ENCODE data around the gene KRT82. TPM values are rescaled to one million over a fixed set of nuclear protein-coding genes. Genes with fewer than 3 reads are reported as not detected.

Gene KRT82
- total and polyA plus RNA-seq, 5 donors from 2014 or later: not detected

- Mint-ChIP-seq H3K27ac (no peak overlapping the region), H3K4me3 (no peak overlapping the region), H3K36me3 (no peaks in the 10 kb centered on the region), H3K4me1 (no peaks in the 10 kb centered on the region), H3K27me3 (peaks cover 18% of the 10 kb centered on the region), H3K9me3 (no peaks in the 10 kb centered on the region)
- no peaks in the 10 kb centered on the region for H3K4me1 ChIP-seq (ENCODE audit: control insufficient read depth, insufficient read depth, low read length, poor library complexity, severe bottlenecking)
- no peak overlapping the region for H3K27ac ChIP-seq (ENCODE audit: insufficient read depth, low read length, poor library complexity, severe bottlenecking)
- no peaks in the 10 kb centered on the region for H3K27me3 ChIP-seq (ENCODE audit: control insufficient read depth, insufficient read depth, low read length)
- no peaks in the 10 kb centered on the region for H3K9me3 ChIP-seq (ENCODE audit: control insufficient read depth in 2 of 2, low read length in 2 of 2)
- H3K36me3 ChIP-seq (ENCODE audit: control insufficient read depth, insufficient read depth, low read length): no peaks in the 10 kb centered on the region
- H3K4me3 ChIP-seq (ENCODE audit: low read depth, low read length): no peak overlapping the region
- DNase-seq: no peak
- ATAC-seq (ENCODE audit: low read depth in 2 of 2): no peak
Measured at GRCh38 chr12:52423661-52424500, 17.7 kb upstream of the KRT82 start.

- peaks cover 14% of the 10 kb centered on the region for H3K27me3 Mint-ChIP-seq
- H3K4me1 ChIP-seq (ENCODE audit: control insufficient read depth, insufficient read depth, low read length, poor library complexity, severe bottlenecking): no peaks in the 10 kb centered on the region
- no peak for ATAC-seq (ENCODE audit: low read depth in 2 of 2)
- no peaks in the 10 kb centered on the region for H3K27me3 ChIP-seq (ENCODE audit: control insufficient read depth, insufficient read depth, low read length)
- H3K27ac ChIP-seq (ENCODE audit: insufficient read depth, low read length, poor library complexity, severe bottlenecking): no peak overlapping the region
- H3K9me3 Mint-ChIP-seq: no peaks in the 10 kb centered on the region
- no peak for DNase-seq
- H3K4me1 Mint-ChIP-seq: no peaks in the 10 kb centered on the region
- H3K4me3 ChIP-seq (ENCODE audit: low read depth, low read length): no peak overlapping the region
- H3K36me3 Mint-ChIP-seq: no peaks in the 10 kb centered on the region
- H3K9me3 ChIP-seq (ENCODE audit: control insufficient read depth in 2 of 2, low read length in 2 of 2): no peaks in the 10 kb centered on the region
- no peak overlapping the region for H3K4me3 Mint-ChIP-seq
- H3K36me3 ChIP-seq (ENCODE audit: control insufficient read depth, insufficient read depth, low read length): no peaks in the 10 kb centered on the region
- no peak overlapping the region for H3K27ac Mint-ChIP-seq
Measured at GRCh38 chr12:52423035-52423434, 16.9 kb upstream of the KRT82 start.

GRCh38 chr12:52419656-52420055 lies 13.5 kb upstream of the KRT82 start:
- no peak overlapping the region for H3K27ac ChIP-seq (ENCODE audit: insufficient read depth, low read length, poor library complexity, severe bottlenecking)
- H3K9me3 Mint-ChIP-seq: no peaks in the 10 kb centered on the region
- DNase-seq (no peak), ATAC-seq (ENCODE audit: low read depth in 2 of 2) (no peak)
- no peaks in the 10 kb centered on the region for H3K4me1 Mint-ChIP-seq
- no peaks in the 10 kb centered on the region for H3K9me3 ChIP-seq (ENCODE audit: control insufficient read depth in 2 of 2, low read length in 2 of 2)
- H3K4me1 ChIP-seq (ENCODE audit: control insufficient read depth, insufficient read depth, low read length, poor library complexity, severe bottlenecking): no peaks in the 10 kb centered on the region
- no peak overlapping the region for H3K4me3 ChIP-seq (ENCODE audit: low read depth, low read length)
- H3K27me3 Mint-ChIP-seq: peaks cover 14% of the 10 kb centered on the region
- peaks cover 3% of the 10 kb centered on the region for H3K27me3 ChIP-seq (ENCODE audit: control insufficient read depth, insufficient read depth, low read length)
- no peak overlapping the region for H3K4me3 Mint-ChIP-seq
- H3K27ac Mint-ChIP-seq: no peak overlapping the region
- no peaks in the 10 kb centered on the region for H3K36me3 ChIP-seq (ENCODE audit: control insufficient read depth, insufficient read depth, low read length)
- no peaks in the 10 kb centered on the region for H3K36me3 Mint-ChIP-seq

- H3K27ac Mint-ChIP-seq: no peak overlapping the region
- Histone ChIP-seq H3K9me3 (ENCODE audit: control insufficient read depth in 2 of 2, low read length in 2 of 2) (no peaks in the 10 kb centered on the region), H3K4me3 (ENCODE audit: low read depth, low read length) (no peak overlapping the region), H3K4me1 (ENCODE audit: control insufficient read depth, insufficient read depth, low read length, poor library complexity, severe bottlenecking) (no peaks in the 10 kb centered on the region), H3K27ac (ENCODE audit: insufficient read depth, low read length, poor library complexity, severe bottlenecking) (no peak overlapping the region), H3K27me3 (ENCODE audit: control insufficient read depth, insufficient read depth, low read length) (peaks cover 3% of the 10 kb centered on the region), H3K36me3 (ENCODE audit: control insufficient read depth, insufficient read depth, low read length) (no peaks in the 10 kb centered on the region)
- peaks cover 14% of the 10 kb centered on the region for H3K27me3 Mint-ChIP-seq
- no peak overlapping the region for H3K4me3 Mint-ChIP-seq
- no peak for DNase-seq
- ATAC-seq (ENCODE audit: low read depth in 2 of 2): no peak
- no peaks in the 10 kb centered on the region for H3K9me3 Mint-ChIP-seq
- H3K4me1 Mint-ChIP-seq: no peaks in the 10 kb centered on the region
- no peaks in the 10 kb centered on the region for H3K36me3 Mint-ChIP-seq
Measured at GRCh38 chr12:52418576-52419110, 12.5 kb upstream of the KRT82 start.

GRCh38 chr12:52417740-52418139 lies 11.6 kb upstream of the KRT82 start:
- no peaks in the 10 kb centered on the region for H3K36me3 ChIP-seq (ENCODE audit: control insufficient read depth, insufficient read depth, low read length)
- Mint-ChIP-seq H3K4me1 (no peaks in the 10 kb centered on the region), H3K4me3 (no peak overlapping the region), H3K36me3 (no peaks in the 10 kb centered on the region), H3K27me3 (peaks cover 14% of the 10 kb centered on the region), H3K9me3 (no peaks in the 10 kb centered on the region), H3K27ac (no peak overlapping the region)
- ATAC-seq (ENCODE audit: low read depth in 2 of 2) (no peak), DNase-seq (no peak)
- peaks cover 3% of the 10 kb centered on the region for H3K27me3 ChIP-seq (ENCODE audit: control insufficient read depth, insufficient read depth, low read length)
- H3K4me1 ChIP-seq (ENCODE audit: control insufficient read depth, insufficient read depth, low read length, poor library complexity, severe bottlenecking): no peaks in the 10 kb centered on the region
- H3K27ac ChIP-seq (ENCODE audit: insufficient read depth, low read length, poor library complexity, severe bottlenecking): no peak overlapping the region
- H3K4me3 ChIP-seq (ENCODE audit: low read depth, low read length): no peak overlapping the region
- no peaks in the 10 kb centered on the region for H3K9me3 ChIP-seq (ENCODE audit: control insufficient read depth in 2 of 2, low read length in 2 of 2)

GRCh38 chr12:52416795-52417194 lies 10.7 kb upstream of the KRT82 start:
- Histone ChIP-seq H3K4me1 (ENCODE audit: control insufficient read depth, insufficient read depth, low read length, poor library complexity, severe bottlenecking) (no peaks in the 10 kb centered on the region), H3K4me3 (ENCODE audit: low read depth, low read length) (no peak overlapping the region), H3K9me3 (ENCODE audit: control insufficient read depth in 2 of 2, low read length in 2 of 2) (no peaks in the 10 kb centered on the region), H3K27me3 (ENCODE audit: control insufficient read depth, insufficient read depth, low read length) (peaks cover 3% of the 10 kb centered on the region), H3K36me3 (ENCODE audit: control insufficient read depth, insufficient read depth, low read length) (no peaks in the 10 kb centered on the region), H3K27ac (ENCODE audit: insufficient read depth, low read length, poor library complexity, severe bottlenecking) (no peak overlapping the region)
- no peak overlapping the region for H3K4me3 Mint-ChIP-seq
- peaks cover 14% of the 10 kb centered on the region for H3K27me3 Mint-ChIP-seq
- H3K4me1 Mint-ChIP-seq: no peaks in the 10 kb centered on the region
- H3K36me3 Mint-ChIP-seq: no peaks in the 10 kb centered on the region
- ATAC-seq (ENCODE audit: low read depth in 2 of 2) (no peak), DNase-seq (no peak)
- no peak overlapping the region for H3K27ac Mint-ChIP-seq
- H3K9me3 Mint-ChIP-seq: no peaks in the 10 kb centered on the region

GRCh38 chr12:52415870-52416750 lies 10.0 kb upstream of the KRT82 start:
- no peaks in the 10 kb centered on the region for H3K4me1 Mint-ChIP-seq
- ATAC-seq (ENCODE audit: low read depth in 2 of 2) (no peak), DNase-seq (no peak)
- Histone ChIP-seq H3K27ac (ENCODE audit: insufficient read depth, low read length, poor library complexity, severe bottlenecking) (no peak overlapping the region), H3K36me3 (ENCODE audit: control insufficient read depth, insufficient read depth, low read length) (no peaks in the 10 kb centered on the region), H3K4me1 (ENCODE audit: control insufficient read depth, insufficient read depth, low read length, poor library complexity, severe bottlenecking) (no peaks in the 10 kb centered on the region), H3K9me3 (ENCODE audit: control insufficient read depth in 2 of 2, low read length in 2 of 2) (no peaks in the 10 kb centered on the region), H3K27me3 (ENCODE audit: control insufficient read depth, insufficient read depth, low read length) (peaks cover 3% of the 10 kb centered on the region), H3K4me3 (ENCODE audit: low read depth, low read length) (no peak overlapping the region)
- no peak overlapping the region for H3K27ac Mint-ChIP-seq
- no peaks in the 10 kb centered on the region for H3K9me3 Mint-ChIP-seq
- H3K4me3 Mint-ChIP-seq: no peak overlapping the region
- H3K27me3 Mint-ChIP-seq: peaks cover 9% of the 10 kb centered on the region
- H3K36me3 Mint-ChIP-seq: no peaks in the 10 kb centered on the region
